Gastrocnemius medialis (tissue), 4 donors: Measurements from ENCODE around the gene VSIR.

Experiments used
- POLR2A ChIP-seq, 2 donors: fragments of 450-650 bp; IDR thresholded peaks; one replicate each; pipeline ENCODE4 v1.6.1; 2017; ENCODE audit warnings: antibody characterized with exemption in 2 of 2, mild to moderate bottlenecking in 2 of 2, moderate library complexity in 2 of 2
- TF ChIP-seq, protein P1 (sequence below), 5 experiments: fragments of 450-650 bp in 3 of 5; fragments of 200-600 bp in 2 of 5; sonication (generic) in 2 of 5; IDR thresholded peaks in 4 of 5; conservative IDR thresholded peaks in 1 of 5; 1 replicate in 4 of 5; 2 replicates in 1 of 5; pipeline ENCODE4 v1.5.1; 2016 to 2019; ENCODE audit warnings: antibody characterized with exemption in 5 of 5, mild to moderate bottlenecking in 3 of 5, moderate library complexity in 3 of 5

DNA sequence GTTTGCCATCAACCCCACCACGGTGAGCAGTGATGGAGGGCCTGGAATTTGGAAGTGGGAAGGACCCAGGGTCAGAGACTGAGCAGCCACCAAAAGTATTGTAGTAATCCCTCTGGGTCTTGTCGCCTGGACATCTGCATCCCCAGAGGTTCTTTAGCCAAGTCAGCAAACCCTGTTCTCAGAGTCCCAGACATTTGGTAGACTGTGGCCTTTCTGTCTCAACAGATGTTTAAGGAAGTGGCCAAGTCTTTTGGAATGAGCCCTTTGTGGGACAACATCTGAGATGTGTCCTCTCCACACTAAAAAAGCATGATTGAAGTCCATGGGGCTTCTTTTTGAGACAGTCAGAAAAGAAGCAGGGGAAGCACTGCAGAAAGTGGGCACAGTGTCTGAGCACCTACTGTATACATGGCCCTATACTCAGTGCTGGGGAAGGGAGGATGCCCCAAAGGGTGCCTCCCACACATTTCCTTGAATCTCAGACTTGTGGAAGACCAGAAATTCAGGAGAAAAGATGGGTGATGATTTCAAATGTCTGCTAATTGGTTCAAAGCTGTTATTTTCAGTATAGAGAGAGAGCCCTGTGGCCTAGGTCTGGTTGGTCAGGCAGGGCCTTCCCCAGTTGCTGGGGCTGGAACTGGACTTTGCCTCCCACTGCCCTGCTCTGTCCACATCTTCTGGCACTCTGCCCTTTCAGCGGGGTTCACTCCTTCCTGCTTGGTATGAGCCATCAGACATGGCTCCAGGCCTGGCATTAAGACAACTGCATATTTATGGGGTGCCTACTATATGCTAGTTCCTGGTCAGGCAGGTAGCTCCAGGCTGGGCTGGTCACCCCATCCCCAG, 26.5 kb upstream of the VSIR start:
- TF ChIP-seq, protein P1, sequence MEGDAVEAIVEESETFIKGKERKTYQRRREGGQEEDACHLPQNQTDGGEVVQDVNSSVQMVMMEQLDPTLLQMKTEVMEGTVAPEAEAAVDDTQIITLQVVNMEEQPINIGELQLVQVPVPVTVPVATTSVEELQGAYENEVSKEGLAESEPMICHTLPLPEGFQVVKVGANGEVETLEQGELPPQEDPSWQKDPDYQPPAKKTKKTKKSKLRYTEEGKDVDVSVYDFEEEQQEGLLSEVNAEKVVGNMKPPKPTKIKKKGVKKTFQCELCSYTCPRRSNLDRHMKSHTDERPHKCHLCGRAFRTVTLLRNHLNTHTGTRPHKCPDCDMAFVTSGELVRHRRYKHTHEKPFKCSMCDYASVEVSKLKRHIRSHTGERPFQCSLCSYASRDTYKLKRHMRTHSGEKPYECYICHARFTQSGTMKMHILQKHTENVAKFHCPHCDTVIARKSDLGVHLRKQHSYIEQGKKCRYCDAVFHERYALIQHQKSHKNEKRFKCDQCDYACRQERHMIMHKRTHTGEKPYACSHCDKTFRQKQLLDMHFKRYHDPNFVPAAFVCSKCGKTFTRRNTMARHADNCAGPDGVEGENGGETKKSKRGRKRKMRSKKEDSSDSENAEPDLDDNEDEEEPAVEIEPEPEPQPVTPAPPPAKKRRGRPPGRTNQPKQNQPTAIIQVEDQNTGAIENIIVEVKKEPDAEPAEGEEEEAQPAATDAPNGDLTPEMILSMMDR (IDR thresholded peaks at IDR 0.05 in 4 of 5, conservative IDR thresholded peaks at IDR 0.05 in 1 of 5), result no peak
- TF ChIP-seq POLR2A (IDR thresholded peaks at IDR 0.05), result no peak
